KMS-11 (cell line): ENCODE results near the gene GPRASP1.

ENCODE experiments used
- H2AFZ ChIP-seq: fragments of 200-600 bp; sonication (generic); 2 replicates; pipeline ENCODE4 v1.6.1; 2016; ENCODE audit warnings: antibody characterized with exemption, mixed run types, low read depth
- H3K27ac ChIP-seq: fragments of 200-600 bp; sonication (generic); 2 replicates; pipeline ENCODE4 v1.6.1; 2016; ENCODE audit warnings: mild to moderate bottlenecking, mixed run types
- H3K27me3 ChIP-seq: fragments of 200-600 bp; sonication (generic); 2 replicates; pipeline ENCODE4 v1.6.1; 2017; ENCODE audit warnings: mild to moderate bottlenecking, low read depth, mixed run types, moderate library complexity; ENCODE audit not compliant: insufficient read depth
- H3K36me3 ChIP-seq: fragments of 200-600 bp; sonication (generic); 2 replicates; pipeline ENCODE4 v1.6.1; 2017; ENCODE audit warnings: mild to moderate bottlenecking, mixed run types; ENCODE audit not compliant: insufficient read depth
- H3K4me1 ChIP-seq: fragments of 200-600 bp; sonication (generic); 2 replicates; pipeline ENCODE4 v1.6.1; 2016; ENCODE audit warnings: mild to moderate bottlenecking, low read depth, mixed run types; ENCODE audit not compliant: poor library complexity, severe bottlenecking
- H3K4me2 ChIP-seq: fragments of 200-600 bp; sonication (generic); 2 replicates; pipeline ENCODE4 v1.7.0; 2016; ENCODE audit warnings: mild to moderate bottlenecking, mixed run types
- H3K4me3 ChIP-seq: fragments of 200-600 bp; sonication (generic); IDR thresholded peaks from 2 replicates; pipeline ENCODE4 v1.6.1; 2017; ENCODE audit warnings: low read depth, low read length, mixed read lengths; ENCODE audit not compliant: insufficient read depth
- H3K79me2 ChIP-seq: fragments of 200-600 bp; sonication (generic); 2 replicates; pipeline ENCODE4 v1.6.1; 2016; ENCODE audit warnings: low read depth, mixed run types; ENCODE audit not compliant: insufficient read depth
- H3K9ac ChIP-seq: fragments of 200-600 bp; sonication (generic); 2 replicates; pipeline ENCODE4 v1.6.1; 2016; ENCODE audit warnings: mild to moderate bottlenecking, mixed run types
- H4K20me1 ChIP-seq: fragments of 200-600 bp; sonication (generic); 2 replicates; pipeline ENCODE4 v1.6.1; 2016; ENCODE audit warnings: mild to moderate bottlenecking, mixed run types; ENCODE audit not compliant: insufficient read depth
- CTCF ChIP-seq: fragments of 200-600 bp; sonication (generic); conservative IDR thresholded peaks from 2 replicates; pipeline ENCODE4 v1.6.1; 2017; ENCODE audit warnings: low read depth, mild to moderate bottlenecking, antibody characterized with exemption, low read length, moderate library complexity, mixed read lengths

GPRASP1 gene

GRCh38 chrX:102651242-102652011 is at the start of gene GPRASP1:
Gene GPRASP1 (plus strand): TSS chrX:102651483. CDS start chrX:102653914, 2,431 bp downstream.
- Histone ChIP-seq H2AFZ (peak within 1 kb of the TSS; percentile 26; the same call in 1 of the 2 replicates), H3K4me1 (no peaks in the 10 kb centered on the region), H3K79me2 (no peaks in the 10 kb centered on the region), H3K27me3 (no peaks in the 10 kb centered on the region), H3K36me3 (no peaks in the 10 kb centered on the region), H4K20me1 (no peaks in the 10 kb centered on the region), H3K4me3 (no peak within 1 kb of the TSS), H3K4me2 (peak within 1 kb of the TSS; percentile 17; the same call in 1 of the 2 replicates), H3K27ac (no peak within 1 kb of the TSS), H3K9ac (peak within 1 kb of the TSS; percentile 15; the same call in 1 of the 2 replicates)
- no peak for TF ChIP-seq CTCF

- no peaks in the 10 kb centered on the region for H4K20me1 ChIP-seq
- H3K4me2 ChIP-seq, result no peak overlapping the region
- H2AFZ ChIP-seq, result no peak overlapping the region
Observed at GRCh38 chrX:102604327-102604726, 47.0 kb upstream of the GPRASP1 start.

GRCh38 chrX:102606115-102606514 is 45.2 kb upstream of the GPRASP1 start:
- H3K27ac ChIP-seq, result no peak overlapping the region
- H3K4me1 ChIP-seq, result no peaks in the 10 kb centered on the region
- no peaks in the 10 kb centered on the region for H3K36me3 ChIP-seq
- H3K4me2 ChIP-seq, result no peak overlapping the region
- no peak for TF ChIP-seq CTCF
- no peaks in the 10 kb centered on the region for H3K27me3 ChIP-seq
- no peak overlapping the region for H3K9ac ChIP-seq
- H3K79me2 ChIP-seq, result no peaks in the 10 kb centered on the region
- H4K20me1 ChIP-seq, result no peaks in the 10 kb centered on the region
- no peak overlapping the region for H2AFZ ChIP-seq
- no peak overlapping the region for H3K4me3 ChIP-seq

More at GRCh38 chrX:102604327-102604726, 47.0 kb upstream of the GPRASP1 start:
- Histone ChIP-seq H3K27me3 (no peaks in the 10 kb centered on the region), H3K4me3 (no peak overlapping the region), H3K79me2 (no peaks in the 10 kb centered on the region), H3K4me1 (no peaks in the 10 kb centered on the region), H3K27ac (no peak overlapping the region), H3K9ac (no peak overlapping the region), H3K36me3 (no peaks in the 10 kb centered on the region)
- TF ChIP-seq CTCF, result no peak

- no peaks in the 10 kb centered on the region for H3K4me1 ChIP-seq
- no peak overlapping the region for H3K4me3 ChIP-seq
- H3K4me2 ChIP-seq, result no peak overlapping the region
- H2AFZ ChIP-seq, result no peak overlapping the region
- no peak for TF ChIP-seq CTCF
- H3K79me2 ChIP-seq, result no peaks in the 10 kb centered on the region
- H4K20me1 ChIP-seq, result no peaks in the 10 kb centered on the region
- H3K27ac ChIP-seq, result no peak overlapping the region
- H3K36me3 ChIP-seq, result no peaks in the 10 kb centered on the region
- H3K9ac ChIP-seq, result no peak overlapping the region
- H3K27me3 ChIP-seq, result no peaks in the 10 kb centered on the region
Observed at GRCh38 chrX:102610905-102611304, 40.4 kb upstream of the GPRASP1 start.
